GM10266 (cell line): ENCODE data around the gene NDUFC2.
"Not testable (repeated sequence)": the region's sequence is repeated elsewhere in the genome, so short reads cannot be mapped to it uniquely, and the experiment has no call there.

Experiments
- DNase-seq: peaks from one replicate; pipeline ENCODE4 v3.0.0; 2012; ENCODE audit errors: extremely low spot score
- TF ChIP-seq, protein P1 (sequence below): IDR thresholded peaks from 2 replicates; pipeline ENCODE4 v1.5.1; 2012; ENCODE audit warnings: mild to moderate bottlenecking, low read depth; ENCODE audit not compliant: control insufficient read depth, insufficient read depth; ENCODE audit errors: missing control alignments

NDUFC2 gene

DNA sequence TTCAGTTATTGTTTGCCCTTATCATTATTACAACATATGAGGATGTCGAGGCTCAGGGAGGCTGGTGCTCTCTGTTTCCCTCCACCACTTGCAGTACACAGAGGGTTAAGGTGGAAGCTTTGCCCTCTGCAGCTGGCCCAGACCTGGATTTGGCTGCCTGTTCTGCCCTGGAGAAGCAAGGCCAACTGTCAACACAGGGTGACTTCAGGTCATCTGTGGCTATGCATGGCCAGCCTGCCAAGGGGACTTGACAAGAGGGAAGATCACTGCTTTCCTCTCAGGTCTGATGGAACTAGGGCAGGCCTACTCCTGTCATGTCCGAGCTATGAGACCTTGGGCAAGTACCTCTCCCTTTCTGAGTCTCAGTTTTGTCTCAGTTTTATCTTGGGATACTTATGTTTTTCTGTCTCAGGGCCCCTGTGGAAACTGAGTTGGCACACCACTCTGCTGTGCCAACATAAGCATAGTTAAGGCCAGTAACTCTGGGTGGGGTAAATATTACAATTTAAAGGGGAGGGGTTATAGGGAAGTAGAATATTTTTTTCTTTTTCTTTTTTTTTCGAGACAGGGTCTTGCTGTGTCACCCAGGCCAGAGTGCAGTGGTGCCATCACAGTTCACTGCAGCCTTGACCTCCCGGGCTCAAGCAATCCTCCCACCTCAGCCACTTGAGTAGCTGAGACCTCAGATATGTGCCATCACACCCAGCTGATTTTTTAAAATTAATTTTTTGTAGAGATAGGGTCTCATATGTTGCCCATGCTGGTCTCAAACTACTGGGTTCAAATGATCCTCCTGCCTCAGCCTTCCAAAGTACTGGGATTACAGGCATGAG, 18.4 kb downstream of the NDUFC2 start:
- DNase-seq = no peak
- TF ChIP-seq, protein P1, sequence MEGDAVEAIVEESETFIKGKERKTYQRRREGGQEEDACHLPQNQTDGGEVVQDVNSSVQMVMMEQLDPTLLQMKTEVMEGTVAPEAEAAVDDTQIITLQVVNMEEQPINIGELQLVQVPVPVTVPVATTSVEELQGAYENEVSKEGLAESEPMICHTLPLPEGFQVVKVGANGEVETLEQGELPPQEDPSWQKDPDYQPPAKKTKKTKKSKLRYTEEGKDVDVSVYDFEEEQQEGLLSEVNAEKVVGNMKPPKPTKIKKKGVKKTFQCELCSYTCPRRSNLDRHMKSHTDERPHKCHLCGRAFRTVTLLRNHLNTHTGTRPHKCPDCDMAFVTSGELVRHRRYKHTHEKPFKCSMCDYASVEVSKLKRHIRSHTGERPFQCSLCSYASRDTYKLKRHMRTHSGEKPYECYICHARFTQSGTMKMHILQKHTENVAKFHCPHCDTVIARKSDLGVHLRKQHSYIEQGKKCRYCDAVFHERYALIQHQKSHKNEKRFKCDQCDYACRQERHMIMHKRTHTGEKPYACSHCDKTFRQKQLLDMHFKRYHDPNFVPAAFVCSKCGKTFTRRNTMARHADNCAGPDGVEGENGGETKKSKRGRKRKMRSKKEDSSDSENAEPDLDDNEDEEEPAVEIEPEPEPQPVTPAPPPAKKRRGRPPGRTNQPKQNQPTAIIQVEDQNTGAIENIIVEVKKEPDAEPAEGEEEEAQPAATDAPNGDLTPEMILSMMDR = no peak

DNA sequence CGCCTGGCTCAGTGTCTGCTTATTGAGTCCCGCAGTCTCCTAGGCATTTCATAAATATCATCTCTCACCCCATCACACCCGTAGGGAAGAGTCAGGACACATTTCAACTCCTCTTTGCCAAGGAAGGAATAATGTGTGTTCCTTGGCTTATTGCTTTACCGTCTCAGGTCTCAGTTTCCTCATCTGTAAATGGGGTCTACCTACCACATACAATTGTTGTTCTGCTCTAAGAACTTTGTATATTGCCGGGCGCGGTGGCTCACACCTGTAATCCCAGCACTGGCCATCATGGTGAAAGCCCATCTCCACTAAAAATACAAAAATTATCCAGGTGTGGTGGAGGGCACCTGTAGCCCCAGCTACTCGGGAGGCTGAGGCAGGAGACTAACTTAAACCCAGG, 19.1 kb downstream of the NDUFC2 start:
- TF ChIP-seq, protein P1 = no peak
- no peak for DNase-seq

DNA sequence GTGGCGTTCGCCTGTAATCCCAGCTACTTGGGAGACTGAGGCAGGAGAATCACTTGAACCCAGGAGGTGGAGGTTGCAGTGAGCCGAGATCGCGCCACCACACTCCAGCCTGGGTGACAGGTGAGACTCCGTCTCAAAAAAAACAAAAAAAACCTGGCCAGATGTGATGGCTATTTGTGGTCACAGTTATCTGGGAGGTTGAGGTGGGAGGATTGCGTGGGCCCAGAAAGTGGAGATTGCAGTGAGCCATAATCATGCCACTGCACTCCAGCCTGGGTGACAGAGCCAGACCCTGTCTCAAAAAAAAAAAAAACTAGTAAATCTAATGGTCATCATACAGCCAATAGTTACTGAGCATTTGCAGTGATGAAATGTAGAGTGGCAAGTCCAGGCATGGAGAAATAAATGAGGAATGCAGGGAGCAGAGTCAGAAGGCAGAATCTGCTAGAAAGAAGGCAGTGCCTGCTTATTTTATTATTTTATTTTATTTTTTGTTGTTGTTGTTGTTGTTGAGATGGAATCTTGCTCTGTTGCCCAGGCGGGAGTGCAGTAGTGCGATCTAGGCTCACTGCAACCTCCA, 19.8 kb downstream of the NDUFC2 start:
- DNase-seq = not testable (repeated sequence)

DNA sequence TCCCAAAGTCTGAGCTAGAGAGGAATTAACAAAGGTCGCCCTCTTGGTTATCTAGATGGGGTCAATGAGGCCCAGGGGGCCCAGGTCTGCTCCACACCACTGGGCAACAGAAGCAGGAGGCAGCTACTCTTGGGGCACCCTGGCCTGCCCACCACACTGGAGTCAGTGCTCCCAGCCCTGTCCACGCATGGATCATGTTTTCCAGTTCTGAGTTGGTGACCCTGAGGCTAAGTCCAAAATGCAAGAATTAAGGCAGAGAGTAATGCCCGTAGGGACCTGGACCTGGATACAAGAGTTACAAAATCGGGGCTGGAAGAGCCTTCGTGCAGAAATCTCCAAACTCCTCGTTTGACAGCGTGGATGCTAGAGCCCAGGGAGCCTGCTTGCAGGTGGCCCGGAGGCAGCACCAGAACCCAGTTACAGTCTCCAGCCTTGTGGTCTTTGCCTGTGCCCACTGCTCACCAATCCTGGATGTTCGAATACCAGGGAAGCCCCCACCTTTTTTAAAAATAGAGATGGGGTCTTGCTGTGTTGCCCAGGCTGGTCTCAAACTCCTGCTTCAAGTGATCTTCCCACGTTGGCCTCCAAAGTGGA, 22.1 kb downstream of the NDUFC2 start:
- TF ChIP-seq, protein P1 = no peak
- no peak for DNase-seq

DNA sequence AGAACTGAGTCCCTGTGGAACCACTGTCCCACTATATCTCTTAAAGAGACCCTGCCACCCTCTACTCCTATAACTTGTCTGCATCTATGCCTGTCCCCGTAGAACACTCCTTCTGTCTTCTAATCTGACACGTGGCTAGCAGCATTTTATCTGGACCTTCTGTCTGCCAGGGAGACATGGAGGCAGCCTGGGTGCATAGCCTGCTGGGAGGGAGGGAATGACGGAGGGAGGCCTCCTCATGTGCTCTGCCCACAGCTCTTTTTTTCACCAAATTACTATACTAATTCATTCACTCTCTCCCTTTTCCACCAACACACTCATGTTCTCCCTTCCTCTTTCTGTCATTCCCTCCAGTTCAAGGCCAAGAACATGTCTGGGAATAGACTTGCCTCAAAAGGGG, 23.6 kb downstream of the NDUFC2 start:
- TF ChIP-seq, protein P1 = no peak
- DNase-seq = no peak

DNA sequence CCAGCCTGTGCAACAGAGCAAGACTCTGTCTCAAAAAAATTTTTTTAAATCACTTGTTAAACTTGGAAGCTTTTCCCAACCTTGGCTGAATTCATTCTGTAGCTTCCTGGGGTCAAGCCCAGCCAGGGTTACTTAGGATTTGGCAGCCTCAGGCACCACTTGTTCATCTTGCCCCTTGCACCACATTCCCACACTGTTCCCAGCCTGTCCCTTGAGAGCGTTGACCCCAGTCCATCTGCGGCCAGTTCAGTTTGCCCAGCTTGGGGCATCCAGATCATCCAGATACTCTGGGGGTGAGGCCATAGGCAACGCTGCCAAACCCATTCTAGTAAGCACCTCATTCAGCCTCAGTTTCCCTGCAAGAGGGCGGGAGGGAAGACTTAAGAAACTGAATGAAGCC, 24.7 kb downstream of the NDUFC2 start:
- TF ChIP-seq, protein P1 = no peak
- DNase-seq = no peak

DNA sequence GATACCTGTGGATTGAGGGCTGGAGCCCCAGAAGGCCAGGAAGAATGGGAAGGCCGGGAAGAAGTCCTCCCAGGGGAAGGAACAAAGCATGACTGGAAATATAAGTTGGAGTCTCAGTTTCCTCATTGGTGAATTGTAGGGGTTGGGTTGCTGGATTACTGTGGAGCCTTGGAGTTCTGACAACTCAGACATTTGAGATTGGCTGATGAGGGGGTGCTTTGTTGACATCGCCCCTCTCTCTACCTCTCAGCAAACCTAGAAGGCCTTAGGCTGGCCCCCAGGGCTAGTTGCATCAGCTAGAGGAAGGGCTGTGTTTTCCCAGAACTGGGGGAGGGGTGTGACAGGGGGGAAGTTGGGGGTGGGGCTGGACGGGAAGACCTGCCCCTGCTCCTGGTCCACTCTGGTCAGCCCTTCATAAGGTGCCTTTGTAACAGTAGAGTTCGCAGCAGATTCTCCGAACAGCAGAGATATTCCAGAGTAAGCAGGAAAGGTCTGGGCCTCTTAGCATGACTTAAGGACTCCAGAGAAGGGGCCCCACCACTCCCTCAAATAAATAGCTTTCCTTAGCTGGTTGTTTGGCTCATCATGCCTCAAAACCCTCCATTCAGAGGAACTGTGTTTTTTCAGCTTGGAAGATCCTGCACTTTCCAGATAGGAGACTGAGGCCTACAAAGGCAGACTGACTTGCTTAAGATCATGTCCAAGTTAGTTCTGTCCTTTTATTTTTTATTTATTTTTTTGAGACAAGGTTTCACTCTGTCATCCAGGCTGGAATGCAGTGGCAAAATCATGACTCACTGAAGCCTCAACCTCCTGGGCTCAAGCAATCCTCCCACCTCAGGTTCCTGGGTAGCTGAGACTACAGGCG, 28.5 kb downstream of the NDUFC2 start:
- no peak for DNase-seq
- TF ChIP-seq, protein P1 = no peak
